Activated CD8-positive, alpha-beta memory T cell treated with anti-CD3 and anti-CD28 coated beads for 36 hours (primary cell): ENCODE results near the gene PPP2R2D. TPM values are rescaled to one million over a fixed set of nuclear protein-coding genes. Genes with fewer than 3 reads are reported as not detected.
"Not testable (repeated sequence)": the region's sequence is repeated elsewhere in the genome, so short reads cannot be mapped to it uniquely, and the experiment has no call there.

Experiments
- CTCF ChIA-PET: fragments of 350-600 bp; sonication (Branson Sonifier 250); formaldehyde crosslinking; loops from one replicate; lab custom pipeline; 2021; ENCODE audit warnings: antibody characterized with exemption; lab: Charles Lee
- POLR2A ChIA-PET: fragments of 350-600 bp; sonication (Branson Sonifier 250); formaldehyde crosslinking; loops from one replicate; lab custom pipeline; 2021; ENCODE audit warnings: antibody characterized with exemption; lab: Charles Lee
- total RNA-seq, 2 experiments: library from RNA; stranded (reverse); gene quantifications; one replicate each; pipeline ENCODE4 v1.2.3, GENCODE V29; 2021

Gene PPP2R2D
- total RNA-seq, 2 experiments from 2014 or later = 23.8 to 24.9 TPM

- POLR2A ChIA-PET = not testable (repeated sequence)
These were observed 17.0 kb upstream of the PPP2R2D start for GRCh38 chr10:131883621-131884393.

GRCh38 chr10:131885391-131886165 is 15.2 kb upstream of the PPP2R2D start:
- CTCF ChIA-PET = interaction anchor here (0.6 to 2.7 kb wide), 15 partner anchors 10 to 257 kb away, joined by 3 to 29 read pairs (median 5); partner anchors contain the start of gene PPP2R2D

More at GRCh38 chr10:131883621-131884393, 17.0 kb upstream of the PPP2R2D start:
- CTCF ChIA-PET = not testable (repeated sequence)

GRCh38 chr10:131886237-131886636 is 14.6 kb upstream of the PPP2R2D start:
- ChIA-PET POLR2A (interaction anchor here (1.0 to 1.1 kb wide), 2 partner anchors 14 to 137 kb away, joined by 3 to 6 read pairs; partner anchors contain the start of gene PPP2R2D), CTCF (interaction anchor here (0.8 to 2.7 kb wide), 13 partner anchors 9 to 256 kb away, joined by 3 to 29 read pairs (median 5); partner anchors contain the start of gene PPP2R2D)

More at GRCh38 chr10:131885391-131886165, 15.2 kb upstream of the PPP2R2D start:
- POLR2A ChIA-PET = interaction anchor here (1.0 to 1.1 kb wide), 2 partner anchors 15 to 138 kb away, joined by 3 to 6 read pairs; partner anchors contain the start of gene PPP2R2D

- ChIA-PET POLR2A (no interaction called here), CTCF (interaction anchor here (2.2 kb wide), 1 partner anchor 134 kb away, joined by 8 read pairs; no protein-coding TSS in a partner anchor)
These were observed 12.6 kb upstream of the PPP2R2D start for GRCh38 chr10:131888186-131888604.

- ChIA-PET POLR2A (no interaction called here), CTCF (interaction anchor here (0.8 to 2.2 kb wide), 2 partner anchors 18 to 133 kb away, joined by 3 to 8 read pairs; no protein-coding TSS in a partner anchor)
These were observed 11.1 kb upstream of the PPP2R2D start for GRCh38 chr10:131889755-131890154.

GRCh38 chr10:131890276-131891195 is 10.3 kb upstream of the PPP2R2D start:
- ChIA-PET CTCF (interaction anchor here (2.2 kb wide), 1 partner anchor 132 kb away, joined by 8 read pairs; no protein-coding TSS in a partner anchor), POLR2A (no interaction called here)

GRCh38 chr10:131891196-131891928 is 9.4 kb upstream of the PPP2R2D start:
- CTCF ChIA-PET = interaction anchor here (1.0 kb wide), 1 partner anchor 89 kb away, joined by 3 read pairs; no protein-coding TSS in a partner anchor
- POLR2A ChIA-PET = interaction anchor here (0.6 kb wide), 1 partner anchor 13 kb away, joined by 9 read pairs; no protein-coding TSS in a partner anchor

- POLR2A ChIA-PET = interaction anchor here (0.6 kb wide), 1 partner anchor 12 kb away, joined by 9 read pairs; no protein-coding TSS in a partner anchor
- CTCF ChIA-PET = interaction anchor here (1.0 kb wide), 2 partner anchors 89 to 131 kb away, joined by 3 to 5 read pairs; no protein-coding TSS in a partner anchor
These were observed 8.6 kb upstream of the PPP2R2D start for GRCh38 chr10:131891929-131892805.

- ChIA-PET CTCF (interaction anchor here (1.0 kb wide), 1 partner anchor 130 kb away, joined by 5 read pairs; no protein-coding TSS in a partner anchor), POLR2A (no interaction called here)
These were observed 7.8 kb upstream of the PPP2R2D start for GRCh38 chr10:131892806-131893675.

GRCh38 chr10:131895116-131895515 is 5.7 kb upstream of the PPP2R2D start:
- ChIA-PET POLR2A (no interaction called here), CTCF (interaction anchor here (3.4 kb wide), 1 partner anchor 9 kb away, joined by 9 read pairs; no protein-coding TSS in a partner anchor)

- CTCF ChIA-PET = interaction anchor here (1.3 to 3.4 kb wide), 2 partner anchors 11 to 127 kb away, joined by 4 to 9 read pairs; no protein-coding TSS in a partner anchor
- POLR2A ChIA-PET = interaction anchor here (0.5 kb wide), 1 partner anchor 435 kb away, joined by 5 read pairs; no protein-coding TSS in a partner anchor
These were observed 4.4 kb upstream of the PPP2R2D start for GRCh38 chr10:131896403-131896802.

- CTCF ChIA-PET = interaction anchor here (1.3 to 3.4 kb wide), 2 partner anchors 12 to 126 kb away, joined by 4 to 9 read pairs; no protein-coding TSS in a partner anchor
- POLR2A ChIA-PET = no interaction called here
These were observed 3.4 kb upstream of the PPP2R2D start for GRCh38 chr10:131897297-131897899.

GRCh38 chr10:131898061-131898460 is 2.7 kb upstream of the PPP2R2D start:
- ChIA-PET CTCF (no interaction called here), POLR2A (no interaction called here)

GRCh38 chr10:131898713-131899112 is 2.1 kb upstream of the PPP2R2D start:
- CTCF ChIA-PET = interaction anchor here (1.6 to 2.5 kb wide), 2 partner anchors 13 to 124 kb away, joined by 8 to 11 read pairs; no protein-coding TSS in a partner anchor

More at GRCh38 chr10:131898713-131899112, 2.1 kb upstream of the PPP2R2D start:
- POLR2A ChIA-PET = no interaction called here
